Measurements from ENCODE around the gene PARD6G. TPM values are rescaled to one million over a fixed set of nuclear protein-coding genes. Genes with fewer than 3 reads are reported as not detected.

Gene PARD6G
- total and polyA plus RNA-seq, 2 of the 13 experiments (the other 11 are each of a cell fraction or from before 2014, with no cell fraction given): 3.6 to 7.4 TPM

- no peak overlapping the region for H3K4me2 ChIP-seq (ENCODE audit: low read depth, low read length)
- H3K79me2 ChIP-seq (ENCODE audit: insufficient read depth, low read length): no peaks in the 10 kb centered on the region
- WGBS (ENCODE audit: low lambda C conversion rate): 88% methylated on average over 6 of the region's 6 CpGs
- intact Hi-C loops (cut with micrococcal nuclease; ENCODE audit: unreplicated experiment): no loop called here
- H3K4me3 ChIP-seq (replicated peaks in 1 of 3; ENCODE audit: insufficient read depth in 1 of 3, low read depth in 2 of 3, low read length in 3 of 3): no peak overlapping the region
- DNase-seq (ENCODE audit: low spot score): no peak
- POLR2A ChIA-PET: no interaction called here
- H3K36me3 ChIP-seq (replicated peaks in 1 of 2; ENCODE audit: control insufficient read depth in 1 of 2, insufficient read depth in 2 of 2, low read length in 2 of 2): no peaks in the 10 kb centered on the region
- H3K4me1 ChIP-seq (ENCODE audit: insufficient read depth, low read length): peaks cover 15% of the 10 kb centered on the region
- H3K9me3 ChIP-seq (ENCODE audit: low read length): no peaks in the 10 kb centered on the region
- H3K27me3 ChIP-seq (ENCODE audit: control insufficient read depth in 1 of 2, insufficient read depth in 2 of 2, low read length in 2 of 2): no peaks in the 10 kb centered on the region
- no TSS peak for BruUV-seq (replicated peaks)
- no peak for ATAC-seq
- in situ Hi-C loops (cut with HindIII; ENCODE audit: extremely low pct_ligation_motif_present, low pct_unique_long_range_greater_than_20kb): no loop called here
- H3K9ac ChIP-seq (ENCODE audit: insufficient read depth, low read depth, low read length): no peak overlapping the region
- no peaks in the 10 kb centered on the region for H4K20me1 ChIP-seq (ENCODE audit: insufficient read depth, low read length)
- no peak overlapping the region for H3K27ac ChIP-seq (ENCODE audit: extremely low read length, insufficient read depth, low read length)
- H2AFZ ChIP-seq (ENCODE audit: low read length): no peak overlapping the region
- FAIRE-seq: no peak
- CTCF ChIA-PET (ENCODE audit: low intra/inter-chr PET ratio, low total read pairs): no interaction called here
- TF ChIP-seq HOXA5 (CRISPR knock-in tag; IDR thresholded peaks at IDR 0.05): no peak
- no peak for TF ChIP-seq ZXDC (CRISPR knock-in tag; IDR thresholded peaks at IDR 0.05)
- TF ChIP-seq HIC2 (CRISPR knock-in tag; IDR thresholded peaks at IDR 0.05; ENCODE audit: low read depth): no peak
- TF ChIP-seq KAT8 (CRISPR knock-in tag; IDR thresholded peaks at IDR 0.05): no peak
- TF ChIP-seq ZNF335 (CRISPR knock-in tag; IDR thresholded peaks at IDR 0.05): no peak
- TF ChIP-seq NR2C2 (CRISPR knock-in tag; IDR thresholded peaks at IDR 0.05; ENCODE audit: borderline replicate concordance): no peak
- TF ChIP-seq BCLAF1 (IDR thresholded peaks at IDR 0.05): no peak
- no peak for TF ChIP-seq SP1 (IDR thresholded peaks at IDR 0.05)
- TF ChIP-seq SP1 (CRISPR knock-in tag; IDR thresholded peaks at IDR 0.05): no peak
- no peak for TF ChIP-seq MEF2D (CRISPR knock-in tag; IDR thresholded peaks at IDR 0.05)
- TF ChIP-seq PITX1 (CRISPR knock-in tag; IDR thresholded peaks at IDR 0.05): no peak
- no peak for TF ChIP-seq REL (CRISPR knock-in tag; conservative IDR thresholded peaks at IDR 0.05)
- TF ChIP-seq THAP8 (CRISPR knock-in tag; IDR thresholded peaks at IDR 0.05; ENCODE audit: borderline replicate concordance): no peak
- no peak for TF ChIP-seq PBX3 (CRISPR knock-in tag; IDR thresholded peaks at IDR 0.05; ENCODE audit: borderline replicate concordance)
- TF ChIP-seq ZNF383 (CRISPR knock-in tag; IDR thresholded peaks at IDR 0.05; ENCODE audit: borderline replicate concordance): no peak
These were observed 44.1 kb downstream of the PARD6G start for GRCh38 chr18:80203249-80203648.

Data from HepG2 (cell line).